Stimulated activated naive CD8-positive, alpha-beta T cell treated with anti-CD3 and anti-CD28 coated beads, Interleukin-15, amount 100 ng/mL, for 72 hours (primary cell): ENCODE measurements around the gene SORBS1.
A peak's percentile ranks its signal among the peaks of the same experiment; 100 is the strongest.

Experiments used
- ATAC-seq: fragments of 150-1000 bp; cut with Tn5 transposase; 2 replicates; pipeline ENCODE4 v1.10.0; 2021; ENCODE audit warnings: mild to moderate bottlenecking, moderate library complexity
- DNase-seq, 2 donors: peaks; one replicate each; pipeline ENCODE4 v3.0.0; 2021 to 2022
- H3K27ac Mint-ChIP-seq, 2 donors: one replicate each; pipeline ENCODE4 v1.8.0; 2022; ENCODE audit warnings: mild to moderate bottlenecking in 2 of 2, mixed read lengths in 2 of 2, moderate library complexity in 2 of 2
- H3K27me3 Mint-ChIP-seq: one replicate; pipeline ENCODE4 v1.8.0; 2022; ENCODE audit warnings: mixed read lengths
- H3K4me1 Mint-ChIP-seq: one replicate; pipeline ENCODE4 v1.8.0; 2022; ENCODE audit warnings: mild to moderate bottlenecking, mixed read lengths
- H3K4me3 Mint-ChIP-seq, 2 donors: one replicate each; pipeline ENCODE4 v1.8.0; 2022; ENCODE audit warnings: mild to moderate bottlenecking in 2 of 2, mixed read lengths in 2 of 2, moderate library complexity in 1 of 2
- H3K9me3 Mint-ChIP-seq, 2 donors: one replicate each; pipeline ENCODE4 v1.8.0; 2022; ENCODE audit warnings: mixed read lengths in 2 of 2

SORBS1 gene

DNA sequence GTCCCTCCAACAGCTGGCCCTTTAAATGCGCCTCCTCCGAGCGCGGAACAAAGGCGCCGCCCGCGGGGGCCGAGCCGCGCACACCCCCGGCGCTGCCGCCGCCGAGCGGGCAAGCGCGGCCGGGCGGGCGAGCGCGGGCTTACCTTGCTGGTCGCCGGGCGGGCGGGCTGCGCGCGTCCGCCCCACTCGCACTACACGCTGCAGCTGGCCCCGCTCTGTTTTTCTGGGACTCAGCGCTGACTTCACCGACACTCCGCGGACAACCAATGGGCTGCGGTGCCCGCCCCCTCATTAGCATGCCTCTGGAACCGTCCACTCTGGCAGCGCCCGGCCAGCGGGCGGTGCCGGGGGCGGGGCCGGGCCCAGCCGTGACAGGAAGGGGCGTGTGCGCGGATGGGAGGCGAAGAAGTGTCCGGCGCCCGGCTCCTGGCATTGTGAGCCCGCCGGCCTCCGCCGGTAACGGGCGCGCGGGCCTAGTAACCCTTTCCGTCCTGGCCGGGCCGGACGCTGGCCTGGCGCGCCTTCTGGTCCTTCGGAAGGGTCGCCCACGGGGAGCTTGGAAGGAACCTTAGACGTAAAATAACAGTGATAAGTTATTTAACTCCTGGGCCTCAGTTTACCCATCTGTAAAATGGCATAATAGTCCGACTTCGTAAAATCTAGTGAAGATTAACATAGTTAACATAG lies at the start of gene SORBS1:
TSS of gene SORBS1 (minus strand) at position 195 of the 687 bp plus-strand sequence. CDS start 120,236 bp downstream, outside the sequence.
- peaks cover 8% of the 10 kb centered on the region for H3K4me1 Mint-ChIP-seq
- peak; percentile 97 for ATAC-seq

DNA sequence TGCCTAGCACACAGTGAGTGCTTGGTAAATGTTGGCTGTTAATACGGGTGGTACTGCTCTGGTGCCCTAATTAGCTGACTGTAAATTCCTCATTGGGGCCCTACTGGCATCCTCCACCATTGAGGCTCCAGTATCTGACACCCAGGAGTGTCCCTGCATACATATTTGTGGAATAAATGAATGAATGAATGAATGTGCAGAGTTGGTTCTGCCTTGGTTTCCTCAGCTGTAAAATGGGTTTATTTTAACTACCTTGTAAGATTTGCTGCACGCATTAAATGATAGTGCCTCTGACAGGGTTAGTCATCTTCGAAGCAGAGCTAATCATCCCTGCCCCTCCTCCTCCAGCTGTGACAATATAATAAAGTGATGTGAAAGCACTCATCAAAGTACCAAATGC lies 49.6 kb upstream of the SORBS1 start:
- Mint-ChIP-seq H3K27ac (peak overlapping the region in 1 of 2 donors; percentile 6), H3K9me3 (no peaks in the 10 kb centered on the region)

More for the DNA sequence above, at the start of gene SORBS1:
- Mint-ChIP-seq H3K4me3 (peak within 1 kb of the TSS; percentile 95 to 97), H3K9me3 (no peaks in the 10 kb centered on the region), H3K27me3 (peaks cover 29% of the 10 kb centered on the region), H3K27ac (peak within 1 kb of the TSS; percentile 81 to 83)
- DNase-seq, result peak; percentile 85 to 86

GRCh38 chr10:95606922-95607321 lies 45.8 kb upstream of the SORBS1 start:
- ATAC-seq, result no peak
- H3K4me1 Mint-ChIP-seq, result no peaks in the 10 kb centered on the region
- peak overlapping the region in 1 of 2 donors; percentile 81 for H3K27ac Mint-ChIP-seq
- no peak for DNase-seq
- no peaks in the 10 kb centered on the region for H3K27me3 Mint-ChIP-seq
- H3K4me3 Mint-ChIP-seq, result no peak overlapping the region
- no peaks in the 10 kb centered on the region for H3K9me3 Mint-ChIP-seq

More for the DNA sequence above, 49.6 kb upstream of the SORBS1 start:
- H3K4me1 Mint-ChIP-seq, result no peaks in the 10 kb centered on the region
- ATAC-seq, result no peak
- H3K27me3 Mint-ChIP-seq, result no peaks in the 10 kb centered on the region
- H3K4me3 Mint-ChIP-seq, result no peak overlapping the region
- DNase-seq, result no peak

GRCh38 chr10:95605163-95605562 lies 44.0 kb upstream of the SORBS1 start:
- no peaks in the 10 kb centered on the region for H3K9me3 Mint-ChIP-seq
- no peak overlapping the region for H3K4me3 Mint-ChIP-seq
- no peak for ATAC-seq
- H3K27ac Mint-ChIP-seq, result peak overlapping the region in 1 of 2 donors; percentile 16
- no peaks in the 10 kb centered on the region for H3K27me3 Mint-ChIP-seq
- no peak for DNase-seq
- no peaks in the 10 kb centered on the region for H3K4me1 Mint-ChIP-seq

DNA sequence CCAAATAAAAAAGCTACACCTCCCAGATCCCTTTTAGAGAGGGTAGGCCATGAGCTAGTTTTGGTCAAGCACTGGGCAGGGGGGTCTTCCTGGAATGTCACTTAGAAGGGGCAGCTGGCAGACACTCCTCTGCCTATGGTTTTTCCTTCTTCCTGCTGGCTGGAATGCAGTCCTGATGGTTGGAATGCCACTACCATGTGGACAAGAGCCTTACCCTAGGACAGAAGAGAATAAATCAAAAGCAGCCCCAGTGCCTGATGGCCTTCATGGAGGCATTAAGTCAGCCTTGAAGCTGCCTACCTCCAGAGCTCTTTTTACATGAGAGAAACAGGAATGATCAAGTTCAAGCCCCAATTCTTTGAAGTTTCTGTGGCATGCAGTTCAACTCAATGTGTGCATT lies 43.5 kb upstream of the SORBS1 start:
- Mint-ChIP-seq H3K27me3 (no peaks in the 10 kb centered on the region), H3K27ac (no peak overlapping the region), H3K4me1 (no peaks in the 10 kb centered on the region), H3K4me3 (no peak overlapping the region), H3K9me3 (no peaks in the 10 kb centered on the region)
- ATAC-seq, result no peak
- DNase-seq, result no peak

DNA sequence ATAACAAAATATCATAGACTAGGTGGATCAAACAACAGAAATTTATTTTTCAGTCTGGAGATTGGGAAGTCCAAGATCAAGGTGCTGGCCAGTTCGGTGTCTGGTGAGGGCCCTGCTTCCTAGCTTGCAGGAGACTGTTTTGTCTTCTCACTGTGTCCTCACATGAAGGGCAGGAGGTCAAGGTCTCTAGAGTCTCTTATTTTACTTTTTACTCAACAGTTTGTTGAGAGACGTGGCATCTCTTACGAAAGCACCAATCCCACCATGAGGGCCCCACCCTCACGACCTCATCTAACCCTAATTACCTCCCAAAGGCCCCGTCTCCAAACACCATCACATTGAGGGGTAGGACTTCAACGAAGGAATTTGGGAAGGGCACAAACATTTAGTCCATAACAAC lies 41.2 kb upstream of the SORBS1 start:
- Mint-ChIP-seq H3K9me3 (no peaks in the 10 kb centered on the region), H3K27ac (no peak overlapping the region), H3K4me3 (no peak overlapping the region), H3K27me3 (no peaks in the 10 kb centered on the region), H3K4me1 (no peaks in the 10 kb centered on the region)
- ATAC-seq, result no peak
- DNase-seq, result no peak

DNA sequence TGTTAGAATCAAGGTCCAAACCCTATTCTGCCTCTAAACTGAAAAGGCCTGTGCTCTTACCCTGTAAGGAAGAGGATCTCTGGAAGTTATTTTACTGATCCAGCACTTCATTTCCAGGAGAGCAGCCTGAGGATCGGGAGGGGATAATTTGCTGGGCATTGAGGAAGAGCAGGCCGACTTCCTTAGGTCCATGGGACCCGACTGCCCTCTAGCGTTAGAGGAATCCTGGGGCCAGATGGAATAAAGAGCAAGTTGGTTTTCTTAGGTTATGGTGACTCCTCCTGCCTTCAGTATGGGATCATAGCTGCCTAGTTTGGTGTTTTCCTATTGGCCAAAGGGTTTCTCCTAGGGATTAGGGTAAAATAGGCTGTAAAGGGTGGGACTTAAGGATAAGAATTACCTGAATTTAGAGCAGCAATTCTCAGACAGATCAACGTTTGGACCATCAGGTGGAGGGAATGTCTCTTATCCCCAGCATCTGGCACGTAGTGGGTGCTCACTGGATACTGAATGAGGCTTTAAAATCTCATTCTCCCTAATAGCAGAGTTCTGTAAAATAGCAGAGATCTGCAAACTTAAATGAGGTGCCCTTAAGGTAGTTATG lies 40.0 kb upstream of the SORBS1 start:
- no peaks in the 10 kb centered on the region for H3K4me1 Mint-ChIP-seq
- DNase-seq (peak; percentile 30 to 31), ATAC-seq (peak; percentile 64)
- no peak overlapping the region for H3K4me3 Mint-ChIP-seq
- H3K27ac Mint-ChIP-seq, result no peak overlapping the region
- H3K27me3 Mint-ChIP-seq, result peaks cover 9% of the 10 kb centered on the region
- no peaks in the 10 kb centered on the region for H3K9me3 Mint-ChIP-seq

GRCh38 chr10:95600158-95600557 lies 39.0 kb upstream of the SORBS1 start:
- no peak for DNase-seq
- Mint-ChIP-seq H3K4me3 (no peak overlapping the region), H3K27ac (no peak overlapping the region), H3K4me1 (no peaks in the 10 kb centered on the region), H3K9me3 (no peaks in the 10 kb centered on the region), H3K27me3 (peaks cover 9% of the 10 kb centered on the region)
- no peak for ATAC-seq

DNA sequence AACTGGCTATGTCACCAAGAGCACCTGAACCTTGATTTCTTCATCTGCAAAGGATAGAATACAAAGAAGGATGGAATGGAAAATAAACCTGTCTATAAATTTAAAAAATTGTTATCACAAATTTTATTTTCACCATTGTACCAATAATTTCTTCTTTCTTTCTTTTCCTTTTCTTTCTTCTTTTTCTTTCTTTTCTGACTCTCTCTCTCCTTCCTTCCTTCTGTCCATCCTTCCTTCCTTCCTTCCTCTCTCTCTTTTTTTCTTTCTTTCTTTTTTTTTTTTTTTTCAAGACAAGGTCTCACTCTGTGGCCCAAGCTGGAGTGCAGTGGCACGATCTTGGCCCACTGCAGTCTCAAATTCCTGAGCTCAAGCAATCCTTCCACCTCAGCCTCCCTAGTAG lies 36.6 kb upstream of the SORBS1 start:
- no peak overlapping the region for H3K4me3 Mint-ChIP-seq
- no peaks in the 10 kb centered on the region for H3K9me3 Mint-ChIP-seq
- DNase-seq (no peak), ATAC-seq (no peak)
- H3K27me3 Mint-ChIP-seq, result peaks cover 9% of the 10 kb centered on the region
- no peak overlapping the region for H3K27ac Mint-ChIP-seq
- H3K4me1 Mint-ChIP-seq, result no peaks in the 10 kb centered on the region

DNA sequence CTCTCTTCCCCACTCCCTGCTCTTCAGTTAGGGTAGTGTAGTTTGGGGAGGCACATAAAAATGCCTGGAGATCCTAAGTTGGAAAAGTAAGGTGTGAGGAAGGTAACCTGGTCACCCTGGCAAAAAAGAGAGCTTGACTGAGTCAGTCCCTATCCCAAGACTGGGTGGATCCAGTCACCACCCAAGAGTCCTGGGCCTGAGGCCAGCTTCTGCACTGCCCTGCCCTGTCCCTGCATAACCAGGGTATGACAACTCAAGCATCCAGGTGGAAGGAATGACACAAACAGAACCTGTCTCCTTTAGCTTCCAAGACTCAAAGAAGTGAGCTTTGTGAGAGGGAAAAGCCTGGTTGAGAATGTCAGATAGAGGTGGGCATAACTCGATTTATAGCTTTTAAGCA lies 26.9 kb upstream of the SORBS1 start:
- Mint-ChIP-seq H3K9me3 (no peaks in the 10 kb centered on the region), H3K27ac (no peak overlapping the region), H3K4me1 (no peaks in the 10 kb centered on the region), H3K27me3 (peaks cover 7% of the 10 kb centered on the region), H3K4me3 (no peak overlapping the region)
- DNase-seq (no peak), ATAC-seq (no peak)

DNA sequence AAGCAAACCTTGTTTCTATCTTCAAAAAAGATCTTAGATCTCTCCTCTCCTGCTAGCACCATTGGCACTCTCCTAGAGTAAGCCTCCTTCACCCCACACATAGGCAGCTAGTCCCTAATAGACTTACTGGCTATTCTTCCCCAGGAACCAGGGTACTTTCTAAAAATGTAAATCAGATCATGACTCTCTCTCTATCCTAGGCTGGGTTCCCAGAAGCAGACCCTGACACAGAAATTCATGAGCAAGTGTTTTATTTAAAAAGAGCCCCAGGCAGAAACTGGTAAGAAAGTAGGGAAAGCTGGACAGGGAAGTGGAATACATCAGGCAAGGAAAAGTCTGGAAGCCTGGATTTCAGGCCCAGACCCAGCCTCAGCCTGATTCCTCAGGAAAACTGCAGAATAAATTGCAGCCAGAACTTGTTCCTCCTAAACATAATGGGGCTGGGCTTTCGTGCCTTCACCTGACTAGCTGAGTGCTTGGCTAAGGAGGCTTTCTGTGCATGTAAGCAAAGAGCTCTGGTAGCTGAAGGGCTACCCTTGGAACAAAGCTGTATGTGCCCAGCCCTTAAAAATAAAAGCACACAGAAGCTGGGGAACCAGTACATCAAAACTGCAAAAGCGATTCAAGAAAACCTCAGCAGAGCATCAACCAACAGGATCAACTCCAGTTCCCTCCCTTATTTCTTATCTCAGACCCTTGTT lies 18.8 kb upstream of the SORBS1 start:
- H3K9me3 Mint-ChIP-seq, result no peaks in the 10 kb centered on the region
- ATAC-seq, result no peak
- H3K4me1 Mint-ChIP-seq, result no peaks in the 10 kb centered on the region
- H3K4me3 Mint-ChIP-seq, result no peak overlapping the region
- H3K27me3 Mint-ChIP-seq, result peaks cover 24% of the 10 kb centered on the region
- no peak for DNase-seq
- H3K27ac Mint-ChIP-seq, result no peak overlapping the region

GRCh38 chr10:95579292-95579691 lies 18.1 kb upstream of the SORBS1 start:
- peaks cover 31% of the 10 kb centered on the region for H3K27me3 Mint-ChIP-seq
- no peak for ATAC-seq

DNA sequence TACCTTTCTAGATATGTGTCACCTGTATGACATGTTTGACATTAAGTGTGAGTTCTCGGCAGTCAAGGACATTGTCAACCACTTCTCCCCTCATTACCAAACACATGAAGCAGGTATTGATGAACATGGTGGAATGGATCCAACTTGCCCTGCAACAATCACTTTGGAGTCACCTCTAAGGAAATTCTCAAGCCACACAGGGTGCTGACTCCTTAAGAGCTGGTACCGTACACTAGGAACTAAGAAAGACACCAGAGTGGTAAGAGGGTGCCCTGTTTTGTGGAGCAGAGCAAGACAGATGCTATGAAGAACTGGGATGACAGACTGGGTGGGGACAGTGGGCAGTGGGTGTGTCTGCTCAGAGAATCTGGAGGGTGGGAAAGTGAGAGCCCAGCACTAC lies 17.4 kb upstream of the SORBS1 start:
- DNase-seq, result no peak
- no peak for ATAC-seq
- Mint-ChIP-seq H3K4me1 (no peaks in the 10 kb centered on the region), H3K27me3 (peaks cover 38% of the 10 kb centered on the region), H3K9me3 (no peaks in the 10 kb centered on the region), H3K4me3 (no peak overlapping the region), H3K27ac (no peak overlapping the region)

More at GRCh38 chr10:95579292-95579691, 18.1 kb upstream of the SORBS1 start:
- Mint-ChIP-seq H3K4me3 (no peak overlapping the region), H3K27ac (no peak overlapping the region), H3K9me3 (no peaks in the 10 kb centered on the region), H3K4me1 (no peaks in the 10 kb centered on the region)
- no peak for DNase-seq

DNA sequence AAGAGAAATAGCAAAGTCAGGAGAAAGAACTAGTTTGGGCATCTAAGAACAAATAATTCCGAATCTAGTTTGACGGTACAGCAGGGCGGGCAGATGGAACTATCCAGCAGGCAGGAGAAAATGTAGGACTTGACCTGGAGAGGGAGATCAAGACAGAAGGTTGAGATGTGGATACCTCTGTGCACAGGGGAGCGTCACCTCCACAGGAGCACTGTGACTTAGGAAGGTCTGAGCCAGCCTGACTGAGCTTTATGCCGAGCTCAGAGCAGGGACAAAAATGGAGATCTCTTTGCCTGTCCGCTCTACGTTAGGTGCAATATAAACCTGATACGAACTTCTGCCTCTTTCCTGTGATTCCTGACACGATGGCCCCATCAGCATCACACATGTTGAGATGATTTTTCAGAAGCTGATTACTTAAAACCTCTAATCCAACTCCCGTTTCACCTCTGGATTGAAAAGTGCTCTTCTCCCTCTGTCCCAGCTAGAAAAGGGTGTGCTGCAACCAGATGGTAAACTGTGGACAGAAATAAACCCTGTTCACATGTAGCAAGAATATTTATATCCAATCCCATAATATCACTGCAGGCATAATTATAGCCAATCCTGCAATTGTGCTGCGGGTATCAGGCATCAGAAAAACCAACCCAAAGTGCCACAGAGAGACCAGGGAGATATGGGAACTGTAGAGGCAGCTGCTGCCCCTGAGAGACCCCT lies 13.6 kb upstream of the SORBS1 start:
- H3K27me3 Mint-ChIP-seq, result peaks cover 39% of the 10 kb centered on the region

GRCh38 chr10:95573964-95574604 lies 12.9 kb upstream of the SORBS1 start:
- Mint-ChIP-seq H3K27me3 (peaks cover 33% of the 10 kb centered on the region), H3K27ac (no peak overlapping the region), H3K4me3 (no peak overlapping the region), H3K9me3 (no peaks in the 10 kb centered on the region), H3K4me1 (no peaks in the 10 kb centered on the region)
- DNase-seq, result no peak
- no peak for ATAC-seq

More for the DNA sequence above, 13.6 kb upstream of the SORBS1 start:
- ATAC-seq (no peak), DNase-seq (no peak)
- Mint-ChIP-seq H3K4me3 (no peak overlapping the region), H3K27ac (no peak overlapping the region), H3K4me1 (no peaks in the 10 kb centered on the region), H3K9me3 (no peaks in the 10 kb centered on the region)
